Tibial artery (tissue), 4 donors: ENCODE results near the gene SLC7A4.

Source experiments
- DNase-seq, 2 donors: peaks; one replicate each; pipeline ENCODE4 v3.0.0-alpha.2; 2019
- H3K27ac ChIP-seq, 2 donors: fragments of 200-600 bp; sonication (generic) in 1 of 2; 1 replicate in 1 of 2; 2 replicates in 1 of 2; pipeline ENCODE4 v1.5.1; 2018 to 2019; ENCODE audit warnings: mild to moderate bottlenecking in 1 of 2
- H3K27me3 ChIP-seq, 2 donors: fragments of 200-600 bp; sonication (generic) in 1 of 2; one replicate each; pipeline versions ENCODE4 v1.5.1 to v1.6.0; 2016 to 2019
- H3K36me3 ChIP-seq, 3 donors: fragments of 200-600 bp; sonication (generic) in 2 of 3; one replicate each; pipeline ENCODE4 v1.5.1; 2016 to 2019; ENCODE audit warnings: mild to moderate bottlenecking in 2 of 3
- H3K4me1 ChIP-seq, 4 donors: fragments of 200-600 bp; sonication (generic) in 2 of 4; 1 replicate in 3 of 4; 2 replicates in 1 of 4; pipeline ENCODE4 v1.5.1; 2016 to 2019
- H3K4me3 ChIP-seq, 2 donors: fragments of 200-600 bp; sonication (generic) in 1 of 2; 1 replicate in 1 of 2; 2 replicates in 1 of 2; pipeline ENCODE4 v1.5.1; 2018 to 2019; ENCODE audit warnings: mild to moderate bottlenecking in 2 of 2
- H3K9me3 ChIP-seq, 3 donors: fragments of 200-600 bp; sonication (generic) in 1 of 3; one replicate each; pipeline ENCODE4 v1.5.1; 2016 to 2019
- CTCF ChIP-seq, 2 experiments: fragments of 200-600 bp in 1 of 2; fragments of 450-650 bp in 1 of 2; IDR thresholded peaks; one replicate each; pipeline ENCODE4 v1.5.1; 2017 to 2019; ENCODE audit warnings: antibody characterized with exemption in 2 of 2, mild to moderate bottlenecking in 1 of 2, moderate library complexity in 1 of 2
- intact Hi-C: fragments of 100-400 bp; cut with DNase I; formaldehyde crosslinking; loops from one replicate; pipeline ENCODE4 v1.15.0; 2023; ENCODE audit warnings: low total_unique reads

SLC7A4 gene, protein sequence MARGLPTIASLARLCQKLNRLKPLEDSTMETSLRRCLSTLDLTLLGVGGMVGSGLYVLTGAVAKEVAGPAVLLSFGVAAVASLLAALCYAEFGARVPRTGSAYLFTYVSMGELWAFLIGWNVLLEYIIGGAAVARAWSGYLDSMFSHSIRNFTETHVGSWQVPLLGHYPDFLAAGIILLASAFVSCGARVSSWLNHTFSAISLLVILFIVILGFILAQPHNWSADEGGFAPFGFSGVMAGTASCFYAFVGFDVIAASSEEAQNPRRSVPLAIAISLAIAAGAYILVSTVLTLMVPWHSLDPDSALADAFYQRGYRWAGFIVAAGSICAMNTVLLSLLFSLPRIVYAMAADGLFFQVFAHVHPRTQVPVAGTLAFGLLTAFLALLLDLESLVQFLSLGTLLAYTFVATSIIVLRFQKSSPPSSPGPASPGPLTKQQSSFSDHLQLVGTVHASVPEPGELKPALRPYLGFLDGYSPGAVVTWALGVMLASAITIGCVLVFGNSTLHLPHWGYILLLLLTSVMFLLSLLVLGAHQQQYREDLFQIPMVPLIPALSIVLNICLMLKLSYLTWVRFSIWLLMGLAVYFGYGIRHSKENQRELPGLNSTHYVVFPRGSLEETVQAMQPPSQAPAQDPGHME

DNA sequence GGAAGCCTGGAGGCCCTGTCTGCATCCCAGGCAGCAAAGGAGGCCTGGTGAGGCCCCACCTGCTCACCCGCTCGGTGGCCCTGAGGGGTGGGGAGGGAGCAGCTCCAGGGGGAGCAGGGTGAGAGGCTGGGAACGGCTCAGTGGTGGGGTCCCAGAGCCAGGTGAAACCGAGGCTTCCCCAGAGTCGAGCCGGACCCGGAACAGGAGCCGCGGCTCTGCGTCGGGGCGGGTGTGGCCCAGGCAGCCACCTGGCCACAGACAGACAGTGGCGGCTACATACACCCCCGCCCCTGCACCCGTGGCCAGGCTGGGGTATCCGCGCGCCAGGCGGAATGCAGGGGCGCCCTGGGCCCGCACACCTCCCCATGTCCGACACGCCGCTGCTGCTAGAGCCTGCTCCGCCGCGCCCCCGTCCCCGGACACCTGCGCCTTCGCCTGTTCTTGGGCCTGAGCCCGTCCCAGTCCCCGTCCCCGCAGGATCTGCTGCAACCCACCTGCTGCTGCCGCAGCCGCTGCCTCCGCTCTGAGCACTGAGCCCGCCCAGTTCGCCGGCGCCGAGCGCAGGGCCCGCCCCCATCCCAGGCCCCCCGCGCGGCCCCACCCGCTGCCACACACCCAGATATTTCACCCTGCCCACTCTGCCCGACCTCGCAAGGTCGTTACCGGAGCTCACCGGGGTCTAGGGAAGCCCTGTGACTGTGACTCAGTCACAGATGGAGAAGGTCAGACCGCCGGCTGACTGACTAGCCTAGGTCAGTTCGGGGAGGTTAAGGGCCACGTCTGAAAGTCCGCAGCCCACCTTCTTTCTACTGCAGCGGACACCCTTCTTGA, at the start of gene SLC7A4:
Gene SLC7A4 (minus strand): TSS at position 525 of the 831 bp plus-strand sequence. CDS start 749 bp downstream, outside the sequence.
- no peak for DNase-seq
- no peaks in the 10 kb centered on the region for H3K36me3 ChIP-seq
- H3K27ac ChIP-seq, result no peak within 1 kb of the TSS
- intact Hi-C loops, result loop anchor here (5.0 kb wide), 1 partner anchor 935 kb away; no protein-coding TSS in a partner anchor
- TF ChIP-seq CTCF (IDR thresholded peaks at IDR 0.05), result no peak
- no peaks in the 10 kb centered on the region for H3K9me3 ChIP-seq
- peaks cover 0 to 58% of the 10 kb centered on the region in 2 donors for H3K27me3 ChIP-seq
- H3K4me1 ChIP-seq, result peaks cover 0 to 14% (median 10%) of the 10 kb centered on the region in 4 donors
- H3K4me3 ChIP-seq, result peak within 1 kb of the TSS; percentile 30 to 34

DNA sequence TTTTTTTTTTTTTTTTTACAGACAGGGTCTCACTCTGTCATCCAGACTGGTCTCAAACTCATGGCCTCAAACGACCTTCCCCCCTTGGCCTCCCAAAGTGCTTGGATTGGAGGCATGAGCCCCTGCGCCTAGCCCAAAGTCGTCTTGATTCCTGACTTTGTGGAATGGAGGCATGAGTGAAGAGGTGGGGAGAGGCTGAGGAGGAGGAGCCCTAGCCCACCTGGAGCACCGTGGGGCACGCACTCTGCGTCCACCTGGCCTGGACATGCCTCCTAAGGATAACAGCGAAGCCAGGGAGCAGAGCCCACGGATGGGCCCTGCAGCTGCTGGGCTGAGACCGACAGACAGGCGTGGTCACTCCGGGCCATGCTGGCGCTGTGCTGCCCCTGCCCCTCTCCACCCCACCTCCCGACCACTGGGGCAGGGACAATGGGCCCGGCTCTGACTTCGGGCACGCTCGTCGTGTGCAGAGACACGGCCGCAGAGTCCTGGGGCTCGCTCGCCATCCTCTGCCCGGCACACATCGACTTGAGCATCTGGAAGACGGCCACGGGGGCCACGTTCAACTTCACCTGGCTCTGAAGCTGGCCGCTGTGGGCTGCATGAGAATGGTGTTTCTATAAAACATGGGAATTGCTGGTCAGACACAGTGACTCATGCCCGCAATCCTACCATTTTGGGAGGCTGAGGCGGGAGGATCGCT, 48.2 kb upstream of the SLC7A4 start:
- TF ChIP-seq CTCF (IDR thresholded peaks at IDR 0.05), result no peak
- Histone ChIP-seq H3K4me1 (no peaks in the 10 kb centered on the region), H3K36me3 (no peaks in the 10 kb centered on the region), H3K27ac (no peak overlapping the region), H3K9me3 (no peaks in the 10 kb centered on the region), H3K27me3 (peaks cover 0 to 23% of the 10 kb centered on the region in 2 donors), H3K4me3 (no peak overlapping the region)
- no peak for DNase-seq
- intact Hi-C loops, result no loop called here

DNA sequence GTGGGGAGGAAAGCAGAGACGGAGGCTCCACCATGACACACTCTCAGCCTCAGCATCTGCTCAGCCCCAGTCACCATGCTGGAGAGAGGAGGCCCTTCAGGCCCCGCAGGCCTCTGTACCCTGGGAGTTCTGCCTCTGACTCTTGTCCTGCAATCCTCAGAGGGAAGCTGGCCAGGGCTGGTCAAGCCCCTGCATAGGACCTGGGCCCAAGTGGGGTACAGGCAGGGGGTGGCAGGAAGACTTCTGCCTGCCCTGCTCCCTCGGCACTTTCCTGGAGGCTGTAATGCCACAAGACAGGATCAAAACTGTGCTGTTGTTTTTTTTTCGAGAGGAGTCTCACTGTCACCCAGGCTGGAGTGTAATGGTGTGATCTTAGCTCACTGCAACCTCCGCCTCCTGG, 47.1 kb upstream of the SLC7A4 start:
- TF ChIP-seq CTCF (IDR thresholded peaks at IDR 0.05), result no peak
- peaks cover 0 to 23% of the 10 kb centered on the region in 2 donors for H3K27me3 ChIP-seq
- intact Hi-C loops, result no loop called here

GRCh38 chr22:21078916-21079315, 46.6 kb upstream of the SLC7A4 start:
- no peak for TF ChIP-seq CTCF (IDR thresholded peaks at IDR 0.05)
- H3K27me3 ChIP-seq, result peaks cover 0 to 23% of the 10 kb centered on the region in 2 donors
- no peaks in the 10 kb centered on the region for H3K4me1 ChIP-seq
- no peaks in the 10 kb centered on the region for H3K36me3 ChIP-seq
- H3K9me3 ChIP-seq, result no peaks in the 10 kb centered on the region
- H3K4me3 ChIP-seq, result no peak overlapping the region
- no peak overlapping the region for H3K27ac ChIP-seq
- intact Hi-C loops, result no loop called here
- no peak for DNase-seq

More for the DNA sequence above, 47.1 kb upstream of the SLC7A4 start:
- no peak for DNase-seq
- no peaks in the 10 kb centered on the region for H3K9me3 ChIP-seq
- H3K27ac ChIP-seq, result no peak overlapping the region
- no peak overlapping the region for H3K4me3 ChIP-seq
- H3K36me3 ChIP-seq, result no peaks in the 10 kb centered on the region
- H3K4me1 ChIP-seq, result no peaks in the 10 kb centered on the region
